AG09319 (cell line): ENCODE data around the gene CLIP2.
"Not testable (repeated sequence)": the region's sequence is repeated elsewhere in the genome, so short reads cannot be mapped to it uniquely, and the experiment has no call there.

Source experiments
- DNase-seq: peaks from one replicate; pipeline ENCODE4 v3.0.0-alpha.2; 2010; ENCODE audit warnings: low read depth; ENCODE audit errors: extremely low read depth
- CTCF ChIP-seq: IDR thresholded peaks from 2 replicates; pipeline ENCODE4 v1.5.1; 2011; ENCODE audit warnings: low read depth, mild to moderate bottlenecking, inconsistent platforms, low read length, moderate library complexity

The CLIP2 gene

DNA sequence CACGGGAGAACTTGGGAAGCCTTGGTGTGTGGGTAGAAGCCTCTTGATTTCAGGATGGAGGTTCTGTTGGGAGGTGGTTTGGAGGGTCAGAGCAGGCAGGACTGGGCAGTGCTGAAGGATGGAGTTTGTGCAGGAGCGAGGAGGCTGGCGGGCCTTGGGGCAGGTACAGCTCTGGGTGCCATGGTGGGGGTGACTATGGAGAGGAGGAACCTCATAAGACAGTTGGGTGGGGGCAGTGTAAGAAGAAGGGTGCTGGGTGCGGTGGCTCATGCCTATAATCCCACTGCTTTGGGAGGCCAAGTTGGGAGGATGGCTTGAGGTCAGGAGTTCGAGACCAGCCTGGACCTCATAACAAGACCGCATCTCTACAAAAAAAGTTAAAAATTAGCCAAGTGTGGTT lies 109.8 kb downstream of the CLIP2 start:
- no peak for DNase-seq
- TF ChIP-seq CTCF, result no peak

DNA sequence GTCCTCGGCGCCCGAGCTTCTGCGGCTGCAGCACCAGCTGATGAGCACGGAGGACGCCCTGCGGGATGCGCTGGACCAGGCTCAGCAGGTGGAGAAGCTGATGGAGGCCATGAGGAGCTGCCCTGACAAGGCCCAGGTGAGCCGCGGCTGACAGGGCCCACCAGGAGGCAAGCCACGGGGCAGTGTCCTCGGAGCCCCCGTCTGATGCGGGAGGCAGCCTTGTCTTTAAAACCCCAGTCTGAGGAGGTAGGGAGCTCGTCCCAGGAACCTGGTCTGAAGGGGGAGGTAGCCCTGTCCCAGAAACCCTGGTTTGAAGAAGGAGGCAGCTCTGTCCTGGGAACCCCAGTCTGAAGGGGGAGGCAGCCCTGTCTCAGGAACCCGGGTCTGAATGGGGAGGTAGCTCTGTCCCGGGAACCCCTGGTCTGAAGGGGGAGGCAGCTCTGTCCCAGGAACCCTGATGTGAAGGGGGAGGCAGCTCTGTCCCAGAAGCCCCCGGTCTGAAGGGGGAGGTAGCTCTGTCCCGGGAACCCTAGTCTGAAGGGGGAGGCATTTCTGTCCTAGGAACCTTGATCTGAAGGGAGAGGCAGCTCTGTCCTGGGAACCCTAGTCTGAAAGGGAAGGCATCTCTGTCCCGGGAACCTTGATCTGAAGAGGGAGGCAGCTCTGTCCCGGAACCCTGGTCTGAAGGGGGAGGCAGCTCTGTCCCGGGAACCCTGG lies 111.4 kb downstream of the CLIP2 start:
- no peak for DNase-seq
- TF ChIP-seq CTCF, result no peak

- peak; percentile 11 for DNase-seq
- peak; percentile 95 for TF ChIP-seq CTCF
These were observed 112.1 kb downstream of the CLIP2 start for GRCh38 chr7:74401137-74401859.

DNA sequence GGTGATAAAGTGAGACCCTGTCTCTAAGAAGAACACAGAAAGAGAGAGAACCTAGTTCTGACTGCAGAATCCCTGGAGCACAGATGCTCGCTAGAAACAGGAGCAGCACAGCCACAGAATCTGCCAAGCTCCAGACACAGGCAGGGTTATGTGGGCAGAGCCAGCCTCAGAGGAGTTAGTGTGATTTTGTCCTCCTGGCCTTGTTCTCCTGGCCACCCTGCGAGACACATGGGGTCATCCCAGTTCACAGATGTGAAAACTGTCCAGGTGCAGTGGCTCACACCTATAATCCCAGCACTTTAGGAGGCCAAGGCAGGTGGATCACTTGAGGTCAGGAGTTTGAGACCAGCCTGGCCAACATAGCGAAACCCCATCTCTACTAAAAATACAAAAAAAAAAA lies 113.5 kb downstream of the CLIP2 start:
- not testable (repeated sequence) for DNase-seq

DNA sequence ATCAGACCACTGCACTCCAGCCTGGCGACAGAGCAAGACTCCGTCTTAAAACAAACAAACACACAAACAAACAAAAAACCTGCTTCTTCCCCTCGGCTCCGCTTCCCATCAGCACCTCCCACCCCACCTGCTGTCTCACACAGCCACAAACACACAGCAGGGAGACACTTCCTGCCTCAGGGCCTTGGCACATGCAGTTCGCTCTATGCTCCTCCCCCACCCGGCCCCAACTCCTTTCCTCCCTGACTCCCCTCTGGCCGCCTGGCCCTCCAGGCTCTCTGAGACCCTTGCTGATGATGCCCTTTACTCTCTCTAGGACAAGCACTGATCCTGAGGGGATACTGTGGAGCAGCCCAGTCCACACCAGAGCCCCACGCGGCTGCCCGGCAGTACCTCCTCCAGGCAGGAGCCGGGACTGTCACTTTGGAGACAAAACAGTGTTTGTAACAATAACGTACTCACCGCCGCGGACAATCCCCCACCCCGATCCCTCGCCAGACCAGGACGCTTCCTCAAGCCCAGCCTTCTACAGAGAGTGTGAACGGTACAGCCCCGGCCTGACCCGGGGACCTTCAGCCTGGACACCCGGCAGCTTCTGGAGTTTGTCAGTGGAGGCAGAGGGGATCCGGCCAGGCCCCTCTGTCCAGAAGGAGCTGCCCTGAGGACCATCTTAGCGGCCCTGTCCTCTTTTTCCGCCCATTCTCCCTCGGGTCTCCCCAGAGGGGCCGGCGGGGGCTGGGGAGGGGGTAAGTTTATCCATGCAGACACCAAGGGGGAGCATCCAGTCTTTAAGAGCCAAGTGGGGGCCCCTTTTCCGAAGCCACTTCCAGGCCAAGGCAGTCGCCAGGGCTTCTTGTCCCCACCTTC lies 114.5 kb downstream of the CLIP2 start:
- TF ChIP-seq CTCF, result no peak
- no peak for DNase-seq

DNA sequence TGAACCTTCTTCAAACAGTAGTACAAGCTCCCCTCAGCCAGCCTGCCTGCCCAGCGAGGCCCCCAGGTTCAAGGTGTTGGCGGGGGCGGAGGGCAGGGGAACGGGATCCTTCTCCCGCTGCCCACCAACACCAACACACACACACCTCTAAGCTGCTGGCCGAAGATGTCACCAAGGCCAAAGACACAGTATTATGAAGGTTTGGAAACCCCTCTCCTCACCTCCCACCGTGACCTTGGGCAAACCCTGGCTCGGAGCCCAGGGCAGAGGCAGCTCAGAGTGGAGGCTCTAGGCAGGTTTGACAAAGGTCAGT lies 115.1 kb downstream of the CLIP2 start:
- no peak for DNase-seq
- no peak for TF ChIP-seq CTCF

- DNase-seq, result no peak
- TF ChIP-seq CTCF, result no peak
These were observed 115.5 kb downstream of the CLIP2 start for GRCh38 chr7:74404741-74405140.
